Dermis microvascular lymphatic vessel endothelial cell (primary cell): ENCODE results near the gene CACNB2. TPM values are rescaled to one million over a fixed set of nuclear protein-coding genes. Genes with fewer than 3 reads are reported as not detected.
"Not testable (repeated sequence)": the region's sequence is repeated elsewhere in the genome, so short reads cannot be mapped to it uniquely, and the experiment has no call there.

Experiments
- DNase-seq, 2 donors: peaks; one replicate each; pipeline versions ENCODE4 v3.0.0 to v3.0.0-alpha.2; 2010; ENCODE audit warnings: low read depth in 2 of 2
- total RNA-seq: library from RNA; depleted of rRNA; stranded (reverse); fragments of >200 nt; gene quantifications from 2 replicates; pipeline ENCODE4 v1.2.1, GENCODE V29; 2014

Gene CACNB2
- total RNA-seq, 1 donor from 2014 or later, result under 0.01 TPM

DNA sequence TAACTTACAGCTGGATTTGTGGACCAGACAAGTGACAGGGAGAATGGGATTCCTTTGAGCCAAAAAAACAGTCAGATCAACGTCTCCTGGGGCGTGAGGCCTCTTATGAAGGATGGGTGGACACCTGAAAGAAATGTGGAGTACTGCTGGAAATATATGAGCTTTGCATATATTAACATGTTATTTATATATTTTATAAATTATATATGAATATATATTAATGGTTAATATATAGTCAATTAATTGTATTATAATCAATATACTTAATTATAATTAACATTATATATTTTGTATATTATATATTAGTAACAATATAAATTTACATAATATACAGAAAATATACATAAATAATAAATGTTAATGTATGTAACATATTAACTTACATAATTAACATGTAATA lies 57.5 kb downstream of the CACNB2 start:
- DNase-seq, result no peak

DNA sequence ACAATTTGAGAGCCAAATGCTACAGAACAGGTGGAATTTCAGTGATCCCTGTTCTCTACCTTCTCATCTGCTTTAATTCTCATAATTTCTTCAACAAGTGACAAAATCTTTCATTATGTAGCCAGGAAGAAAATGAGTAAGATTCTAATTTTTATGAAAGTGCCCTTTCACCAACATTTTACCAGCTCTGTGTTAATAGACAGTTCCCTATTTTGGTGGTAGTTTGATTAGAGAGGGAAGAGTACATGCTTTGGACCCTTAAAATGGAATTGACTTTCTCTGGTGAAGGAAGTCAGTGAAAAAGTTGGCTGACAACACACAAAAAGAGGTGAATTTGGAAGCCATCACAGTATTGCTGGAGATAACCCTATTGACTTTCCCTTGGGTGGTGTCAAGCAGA lies 61.7 kb downstream of the CACNB2 start:
- DNase-seq, result no peak

DNA sequence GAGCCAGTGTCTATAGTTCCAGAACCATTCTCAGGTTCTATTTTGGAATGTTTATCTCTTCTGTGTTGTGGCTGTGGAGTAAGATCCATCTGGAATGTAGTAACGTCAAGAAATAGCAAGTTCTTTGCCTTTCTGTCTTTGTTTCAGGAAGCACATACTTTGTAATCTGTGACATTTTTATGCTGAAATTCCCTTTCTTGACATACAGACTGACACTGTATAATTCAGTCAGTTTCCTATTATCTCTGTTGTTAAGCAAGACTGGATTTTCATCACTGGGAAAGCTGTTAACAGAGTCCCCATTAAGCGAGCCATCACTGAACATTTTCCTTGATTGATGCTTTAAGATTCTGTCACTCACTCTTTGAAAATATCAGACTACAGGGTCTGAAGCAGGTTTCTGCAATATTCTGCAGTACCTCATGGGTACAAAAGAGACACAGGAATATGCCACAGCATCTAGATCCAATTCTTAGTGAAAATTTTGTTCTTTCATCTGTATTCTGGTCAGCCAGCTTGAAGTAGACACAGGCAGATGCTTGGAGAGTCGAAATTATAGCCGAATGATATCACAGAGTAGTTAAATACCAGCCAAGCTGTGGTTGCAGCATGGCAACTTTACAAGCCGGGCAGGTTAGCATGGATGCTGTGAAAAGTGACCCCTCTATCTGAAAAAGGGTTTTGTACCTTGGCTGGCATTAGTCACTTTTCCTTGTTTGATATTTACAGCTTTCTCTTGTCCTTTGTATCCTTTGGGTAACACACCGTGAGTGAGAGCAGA lies 62.6 kb downstream of the CACNB2 start:
- no peak for DNase-seq

DNA sequence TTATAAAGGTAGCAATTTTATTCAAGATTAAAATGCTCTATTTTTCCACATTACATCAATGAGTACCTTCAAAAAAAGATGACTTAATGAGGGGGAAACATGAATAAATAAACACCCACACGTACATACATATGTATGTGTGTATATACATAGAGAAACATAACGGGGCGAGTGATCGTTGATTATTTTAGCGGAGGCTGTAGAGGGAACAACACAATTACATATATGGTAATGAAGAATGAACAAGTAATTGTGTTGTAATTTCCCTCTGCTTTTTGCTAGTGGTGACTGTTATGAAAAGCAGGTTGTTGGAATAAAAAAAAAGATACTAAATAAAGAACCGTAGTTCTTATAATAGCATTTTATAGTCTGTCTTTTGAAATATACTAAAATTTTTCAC lies 63.2 kb downstream of the CACNB2 start:
- DNase-seq, result no peak

DNA sequence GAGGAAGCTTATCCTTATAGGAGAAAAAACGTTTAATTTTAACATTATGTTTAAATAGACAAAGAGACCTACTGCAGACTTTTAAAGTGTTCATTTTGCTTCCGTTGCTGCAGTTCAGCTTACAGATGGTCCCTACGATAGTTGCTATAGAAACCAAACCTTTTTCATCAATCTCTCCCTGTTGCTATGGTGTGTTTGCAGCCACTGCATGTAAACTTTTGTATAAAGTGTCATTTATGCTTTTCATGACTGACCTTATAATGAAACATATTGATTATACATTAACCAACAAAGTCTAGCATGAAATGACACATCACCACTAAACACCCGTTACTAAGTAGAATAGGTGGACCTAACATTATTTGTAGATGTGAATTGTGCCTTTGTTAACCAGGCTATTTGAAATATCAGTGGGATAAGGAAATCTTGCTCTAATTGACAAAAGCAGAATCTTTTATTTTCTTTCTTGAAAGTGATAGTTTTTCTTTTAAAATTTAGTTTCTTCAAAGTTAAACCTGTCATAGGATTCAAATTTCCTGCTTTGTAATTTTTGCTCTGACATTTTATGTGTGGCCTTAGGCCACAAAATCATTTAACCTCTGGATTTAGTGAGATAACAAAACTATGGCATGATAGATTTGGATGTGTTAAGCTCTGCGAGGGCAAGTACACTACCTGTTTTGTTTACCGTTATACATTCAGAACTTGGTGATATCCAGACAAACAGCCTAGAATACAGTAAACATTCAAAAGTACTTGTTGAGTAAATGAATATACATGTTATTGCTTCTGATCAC lies 64.0 kb downstream of the CACNB2 start:
- peak; percentile 6 to 21 for DNase-seq

DNA sequence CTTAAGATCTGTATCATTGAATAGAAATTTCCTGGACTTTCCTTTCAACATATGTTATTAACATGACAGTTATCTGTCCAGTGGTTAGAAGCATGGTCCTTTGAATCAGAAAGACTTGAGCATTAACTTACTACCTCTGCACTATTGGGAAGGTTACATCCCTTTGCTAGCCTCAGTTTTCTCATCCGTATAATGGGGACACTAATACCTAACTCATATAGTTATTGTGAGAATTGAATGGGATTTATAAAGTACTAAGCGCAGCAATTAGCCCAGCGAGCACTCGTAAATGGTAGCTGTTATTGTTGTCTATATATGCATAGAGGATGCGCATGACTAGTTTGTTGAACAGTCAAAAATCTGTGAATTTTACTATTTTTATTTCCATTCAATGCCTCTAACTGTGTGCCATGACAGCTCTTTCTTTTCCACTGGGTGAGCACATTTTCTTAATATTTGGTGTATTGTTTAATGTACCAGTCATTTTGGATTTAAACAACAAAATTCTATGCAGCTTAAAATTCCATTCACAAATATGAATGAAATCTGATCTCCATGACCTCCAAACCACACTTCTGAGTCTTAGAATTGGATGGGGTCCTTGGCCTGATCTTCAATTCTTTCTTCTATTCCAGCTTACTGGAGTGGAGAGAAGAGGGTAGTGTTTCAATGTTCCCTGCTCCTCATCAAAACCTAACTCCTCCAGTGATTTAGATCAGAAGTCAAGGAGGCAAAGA lies 65.0 kb downstream of the CACNB2 start:
- DNase-seq, result no peak

DNA sequence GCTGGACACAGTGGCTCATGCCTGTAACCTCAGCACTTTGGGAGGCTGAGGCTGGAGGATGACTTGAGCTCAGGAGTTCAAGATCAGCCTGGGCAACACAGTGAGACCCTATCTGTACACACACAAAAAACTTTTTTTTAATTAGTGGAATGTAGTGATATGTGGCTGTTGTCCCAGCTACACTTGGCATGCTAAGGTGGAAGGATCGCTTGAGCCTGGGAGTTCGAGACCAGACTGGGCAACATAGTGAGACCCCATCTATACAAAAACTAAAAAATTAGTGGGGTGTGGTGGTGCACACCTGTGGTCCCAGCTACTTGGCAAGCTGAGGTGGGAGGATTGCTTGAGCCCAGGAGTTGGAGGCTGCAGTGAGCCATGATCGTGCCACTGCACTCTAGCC lies 68.0 kb downstream of the CACNB2 start:
- DNase-seq, result not testable (repeated sequence)

DNA sequence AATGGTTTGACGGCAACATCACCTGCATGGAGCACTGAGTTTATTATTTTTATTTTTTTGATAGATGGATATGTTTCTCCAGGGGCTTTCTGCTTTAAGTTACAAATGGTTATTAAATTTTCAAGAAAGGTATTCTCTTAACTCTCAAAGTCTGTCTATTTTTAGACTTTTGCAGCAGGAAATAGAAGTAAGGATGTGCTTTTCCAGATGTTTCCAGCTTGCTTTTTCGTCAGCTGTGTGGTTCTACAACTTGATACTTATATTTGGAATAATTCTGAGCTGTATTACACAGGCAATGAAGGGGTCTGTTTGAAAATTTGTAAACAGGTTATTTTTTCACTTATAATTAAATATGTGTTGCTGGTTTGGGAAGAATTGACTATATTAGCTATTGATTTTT lies 69.0 kb downstream of the CACNB2 start:
- DNase-seq, result no peak

DNA sequence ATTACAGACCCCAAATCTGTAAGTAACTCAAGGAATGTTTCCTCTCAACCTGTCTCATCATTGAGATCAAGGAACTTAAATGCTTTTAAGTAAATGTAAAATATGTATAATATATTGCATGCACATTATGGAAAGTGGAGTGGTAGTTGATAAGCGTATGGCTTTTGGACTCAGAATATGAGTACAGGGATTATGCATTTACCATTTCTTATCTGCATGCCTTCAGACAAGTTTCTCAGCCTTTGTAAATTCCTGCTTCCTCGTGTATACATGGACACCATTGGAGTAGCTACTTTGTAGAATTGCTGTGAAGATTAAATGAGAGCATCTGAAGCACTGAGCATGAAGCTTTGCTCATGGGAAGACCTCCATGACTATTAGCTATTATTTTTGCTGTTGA lies 70.5 kb downstream of the CACNB2 start:
- DNase-seq, result no peak

DNA sequence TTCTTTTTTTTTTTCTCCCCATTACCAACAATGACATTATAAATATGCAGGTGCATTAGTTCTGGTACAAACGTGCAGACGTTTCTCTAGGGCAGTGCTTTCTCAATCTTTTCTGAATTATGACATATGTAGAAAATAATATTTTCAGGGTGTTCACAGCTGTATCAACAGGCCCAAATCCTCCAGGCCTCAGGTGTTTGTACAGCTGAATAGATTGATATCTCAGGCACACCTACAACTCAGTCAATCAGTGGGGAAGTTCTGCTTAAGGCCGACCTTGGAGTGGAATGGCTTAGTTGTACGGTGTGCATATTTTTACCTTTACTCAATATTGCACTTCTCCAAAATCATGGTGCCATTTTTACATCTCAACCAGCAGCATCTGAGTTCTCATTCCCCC lies 71.6 kb downstream of the CACNB2 start:
- DNase-seq, result no peak

DNA sequence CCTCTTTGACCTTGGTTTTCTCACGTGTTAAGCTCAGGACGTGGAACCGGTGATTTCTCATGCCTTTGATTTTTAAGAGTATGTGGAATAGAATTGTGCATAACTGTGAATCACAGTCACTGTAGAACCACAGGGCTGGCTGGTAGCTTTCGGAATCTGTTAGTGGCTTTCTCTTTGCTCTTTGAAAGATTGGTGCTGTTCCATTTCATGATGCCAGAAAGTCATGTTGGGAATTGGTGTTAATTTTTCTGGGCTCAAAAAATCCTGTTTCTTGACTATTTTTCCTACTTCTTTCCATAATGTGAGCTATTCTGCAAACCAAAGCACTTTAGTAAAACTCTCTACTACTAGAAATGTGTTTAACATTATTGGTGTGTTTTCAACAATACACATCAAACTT lies 73.0 kb downstream of the CACNB2 start:
- no peak for DNase-seq

DNA sequence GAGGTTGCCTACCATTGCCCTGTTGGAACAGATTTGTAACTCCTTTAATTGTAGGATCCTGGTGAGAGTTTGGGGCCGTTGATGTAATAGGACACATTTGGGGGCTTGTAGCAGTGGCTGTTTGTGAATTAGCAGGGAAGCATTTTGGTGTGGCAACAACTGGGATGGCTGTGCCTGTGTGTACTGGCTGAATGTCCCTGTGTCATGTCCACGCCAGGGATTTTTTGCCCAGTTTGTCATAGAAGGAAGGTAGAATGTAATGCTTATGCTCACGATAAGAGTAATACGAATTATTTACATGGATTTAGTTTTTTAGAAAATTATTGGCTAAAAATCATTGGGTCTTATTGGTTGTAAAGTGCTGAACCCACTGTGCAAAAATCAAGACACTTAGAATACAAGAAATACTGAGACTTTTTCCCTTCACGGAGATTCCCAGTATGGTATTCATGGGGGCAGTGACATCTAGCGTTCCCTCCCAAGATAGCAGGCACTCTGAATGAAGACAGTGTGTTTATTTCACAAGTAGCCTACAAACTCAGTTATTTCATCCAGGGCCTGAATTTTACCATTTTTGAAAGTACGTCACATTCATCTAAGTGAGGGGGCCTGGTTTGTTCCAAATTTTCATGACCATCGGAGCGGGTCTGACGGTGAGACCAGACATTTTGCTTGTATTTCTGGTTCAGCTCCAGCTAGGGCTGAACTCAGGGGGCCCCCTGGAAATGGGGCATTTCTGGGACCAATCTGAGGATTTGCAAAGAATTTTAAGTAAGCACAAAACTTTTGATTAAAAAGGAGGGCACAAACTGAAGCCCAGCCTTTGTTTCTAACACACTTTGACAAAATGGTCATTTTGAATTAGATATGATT lies 74.7 kb downstream of the CACNB2 start:
- peak in 1 of 2 donors; percentile 50 for DNase-seq

DNA sequence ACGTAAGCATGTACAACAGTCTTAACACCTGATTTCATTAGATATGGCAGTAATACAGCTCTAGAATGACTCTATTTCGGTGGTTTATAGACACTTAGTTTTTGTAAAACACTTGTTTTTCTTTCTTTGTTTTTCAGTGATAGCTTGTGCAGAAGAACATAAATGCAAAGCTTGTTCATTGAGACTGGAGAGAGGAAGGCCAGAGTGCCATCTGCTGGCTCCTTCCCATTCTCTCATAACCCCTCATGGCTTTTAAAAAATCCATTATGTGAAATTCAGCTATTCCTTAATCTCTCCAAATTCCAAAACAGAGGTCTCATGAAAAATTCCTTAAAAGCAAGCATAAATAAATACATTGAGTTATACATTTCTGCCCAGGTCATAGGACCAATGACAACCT lies 76.3 kb downstream of the CACNB2 start:
- peak; percentile 4 to 19 for DNase-seq

DNA sequence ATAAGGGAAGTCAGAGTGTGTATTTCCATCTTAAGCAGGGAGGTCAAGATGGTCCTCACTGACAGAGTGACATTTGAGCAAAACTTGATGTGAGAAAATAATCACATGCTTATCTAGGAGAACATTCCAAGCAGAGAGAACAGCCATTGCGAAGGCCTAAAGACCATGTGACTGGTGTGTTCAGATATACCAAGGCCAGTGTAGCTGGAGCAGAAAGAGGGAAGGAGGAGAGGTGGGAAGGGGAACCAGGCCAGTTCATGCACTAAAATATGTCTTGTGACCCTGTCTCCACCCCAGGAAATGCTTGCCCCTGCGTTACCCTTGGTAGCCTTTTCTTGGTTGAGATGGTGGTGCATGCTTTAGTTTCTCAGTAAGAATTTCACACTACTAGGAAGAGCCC lies 77.4 kb downstream of the CACNB2 start:
- no peak for DNase-seq

DNA sequence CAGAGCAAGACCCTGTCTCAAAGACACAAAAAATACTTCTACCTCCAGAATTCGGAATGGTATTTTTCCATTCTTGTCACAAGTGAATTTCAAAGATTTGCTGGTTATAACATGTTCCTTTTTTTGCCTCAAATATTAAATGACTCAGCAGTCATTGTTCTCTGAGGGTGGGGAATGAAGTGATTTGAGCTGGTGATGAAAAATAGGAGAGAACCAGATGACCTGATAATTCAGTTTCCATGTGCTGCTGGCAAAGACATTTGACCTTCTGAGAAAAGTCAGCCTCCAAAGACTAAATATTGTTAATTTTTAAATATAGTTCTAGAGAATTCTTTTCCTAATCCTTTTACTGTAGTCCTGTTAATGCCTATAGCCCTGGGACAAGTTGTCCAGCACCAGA lies 78.9 kb downstream of the CACNB2 start:
- no peak for DNase-seq

DNA sequence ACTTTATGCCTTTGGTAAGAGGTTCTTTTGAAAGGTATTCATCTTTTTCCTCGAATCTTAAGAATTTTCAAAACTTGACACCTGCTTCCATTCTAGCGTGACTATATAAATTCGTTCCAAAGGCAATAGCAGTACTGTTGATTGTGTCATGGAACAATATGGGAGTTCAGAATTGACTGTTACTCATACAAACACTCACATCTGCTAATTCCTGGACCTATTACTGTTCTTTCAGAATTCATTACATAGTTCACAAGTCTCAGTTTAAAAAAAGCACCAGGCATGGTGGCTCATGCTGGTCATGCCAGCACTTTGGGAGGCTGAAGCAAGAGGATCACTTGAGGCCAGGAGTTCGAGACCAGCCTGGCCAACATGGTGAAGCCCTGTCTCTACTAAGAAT lies 80.9 kb downstream of the CACNB2 start:
- no peak for DNase-seq

DNA sequence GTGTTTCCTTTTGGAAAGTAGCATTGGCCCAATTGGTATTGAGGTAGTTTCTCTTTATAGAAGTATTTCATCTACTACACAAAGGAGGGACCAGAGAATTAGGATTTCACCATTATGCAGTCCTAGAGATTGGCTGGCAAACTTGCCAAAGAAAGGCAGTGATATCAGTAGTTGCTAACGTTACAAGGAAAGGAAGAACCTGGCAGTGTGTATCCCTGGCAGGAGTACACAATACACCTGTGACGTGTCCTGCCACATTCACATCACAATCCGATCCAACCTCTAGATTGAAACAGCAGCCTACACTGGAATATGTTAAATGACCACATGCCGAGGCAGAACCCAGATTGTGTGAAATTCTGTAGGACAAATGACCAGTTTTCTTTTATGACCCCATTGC lies 81.7 kb downstream of the CACNB2 start:
- no peak for DNase-seq

DNA sequence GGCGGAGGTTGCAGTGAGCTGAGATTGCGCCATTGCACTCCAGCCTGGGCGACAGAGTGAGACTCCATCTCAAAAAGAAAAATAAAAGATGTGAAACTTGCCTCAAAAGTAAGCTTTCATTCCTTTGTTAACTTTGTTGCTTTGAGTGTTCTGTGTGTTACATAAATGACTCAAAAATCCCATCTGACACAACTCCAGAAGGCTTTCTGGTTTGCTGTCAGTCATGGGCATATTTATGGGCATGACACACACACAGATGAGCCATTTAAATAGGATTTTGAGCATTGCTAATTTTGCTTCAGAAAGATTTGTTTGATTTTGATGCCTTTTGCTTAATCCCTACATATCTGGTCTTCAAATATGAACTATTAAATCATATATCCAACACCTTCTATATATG lies 82.6 kb downstream of the CACNB2 start:
- DNase-seq, result no peak

DNA sequence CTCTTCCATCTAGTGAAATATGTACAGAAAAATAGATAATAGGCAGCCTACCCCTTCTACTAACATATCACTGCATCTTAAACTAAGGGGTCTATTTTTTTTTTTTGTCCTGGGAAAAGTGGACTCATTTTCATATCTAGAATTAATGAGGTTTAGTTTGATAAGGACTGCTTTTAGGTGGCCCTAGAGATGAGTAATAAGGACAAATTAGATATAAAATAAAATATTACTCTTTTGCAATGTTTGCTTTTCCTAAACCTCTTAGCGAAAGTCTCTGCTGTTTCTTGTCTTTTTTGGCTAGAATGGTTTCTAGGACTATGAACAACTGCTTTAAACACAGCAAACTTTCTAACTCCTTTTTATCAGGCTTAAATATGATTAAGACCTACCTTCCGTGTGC lies 83.7 kb downstream of the CACNB2 start:
- no peak for DNase-seq

DNA sequence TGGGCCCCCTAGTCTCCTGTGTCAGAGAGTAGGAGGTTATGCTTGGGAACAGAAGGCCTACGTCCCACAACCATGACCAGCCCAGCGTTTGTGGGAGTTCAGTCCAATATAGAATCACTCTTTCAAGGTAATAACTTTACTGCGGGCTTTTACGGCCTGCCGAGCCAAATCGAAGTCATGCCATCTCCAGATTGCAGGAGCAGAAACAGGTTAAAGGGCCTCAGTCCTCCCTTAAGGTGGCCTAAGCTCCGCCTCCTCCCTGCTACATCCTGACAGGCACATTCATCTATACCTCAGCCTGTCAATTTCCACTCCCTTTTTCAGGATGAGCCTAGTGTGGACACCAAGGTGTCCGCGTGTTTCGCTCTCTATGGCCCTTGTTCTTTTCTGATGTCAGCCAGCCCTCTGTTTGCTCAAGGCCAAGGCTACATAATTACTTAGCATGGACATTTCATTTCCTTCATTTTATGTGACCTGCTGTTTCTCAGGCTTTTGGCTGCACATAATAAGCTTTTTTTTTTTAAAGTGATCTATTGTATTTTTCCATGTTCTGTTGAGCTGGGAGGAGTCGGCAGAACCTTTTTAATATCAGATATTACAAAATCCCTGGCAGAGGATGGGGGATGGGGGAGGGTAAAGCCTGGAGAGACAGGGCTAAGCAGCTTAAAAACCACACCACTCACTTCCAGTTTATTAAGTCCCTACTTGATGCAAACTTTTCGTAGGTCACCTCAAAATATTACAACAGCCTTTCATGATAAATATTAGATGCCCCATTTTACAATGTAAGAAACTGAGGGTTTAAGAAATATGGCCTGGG lies 84.6 kb downstream of the CACNB2 start:
- no peak for DNase-seq

DNA sequence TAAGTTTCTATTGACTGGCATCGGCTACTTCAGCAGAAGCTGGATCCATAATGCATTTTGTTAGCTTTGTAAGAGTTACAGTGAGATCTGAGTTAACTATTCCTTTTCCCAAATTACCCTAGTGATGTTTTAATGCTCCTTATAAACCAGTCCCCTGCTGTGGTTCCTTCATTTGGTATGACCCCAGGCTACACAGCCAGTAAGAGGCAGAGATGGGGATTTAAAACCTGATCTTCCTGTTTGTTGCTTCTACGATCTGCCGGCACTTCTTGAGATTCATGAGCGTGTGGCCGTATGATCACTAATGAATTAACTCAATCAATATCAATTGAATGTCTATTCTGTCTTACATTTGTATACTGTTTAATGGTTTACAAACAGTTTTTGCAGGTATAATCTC lies 86.1 kb downstream of the CACNB2 start:
- no peak for DNase-seq
